ENCODE results near the gene PACRG.

The PACRG gene

DNA sequence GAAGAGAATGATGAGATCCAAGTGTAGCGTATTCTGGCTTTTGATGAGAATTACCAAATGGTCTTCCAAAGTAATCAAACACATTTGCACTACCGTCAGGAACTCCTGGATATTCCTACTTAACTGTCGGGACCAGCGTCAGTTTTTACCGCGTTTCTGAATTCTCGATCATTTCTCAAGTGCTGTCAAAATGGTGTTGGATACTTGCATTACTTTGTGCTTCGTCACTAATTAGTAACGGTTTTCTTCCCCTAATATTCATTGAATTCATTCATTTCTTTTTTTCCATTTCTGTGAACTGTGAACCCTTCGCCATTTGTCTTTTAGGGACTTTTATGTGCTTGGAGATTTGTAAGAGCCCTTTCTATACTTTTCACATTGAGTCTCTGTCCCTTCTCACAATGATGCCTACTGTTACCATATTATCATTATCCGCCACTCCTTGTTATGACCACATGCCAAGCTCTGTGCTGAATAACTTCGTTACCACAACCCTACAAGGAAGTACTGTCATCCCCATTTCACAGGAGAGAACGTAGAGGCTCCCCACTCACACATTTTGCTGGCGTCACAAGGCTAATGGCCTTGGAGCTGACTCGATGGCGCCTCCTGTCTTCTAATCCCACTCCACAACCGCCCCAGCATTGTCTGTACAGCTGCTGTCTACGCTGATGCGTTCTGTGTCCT, 612.6 kb downstream of the PACRG start:
- in situ Hi-C loops (cut with MboI; ENCODE audit: low pct_unique_long_range_greater_than_20kb, low sequenced_read_pairs, unreplicated experiment), result no loop called here
- TF ChIP-seq, protein P1, sequence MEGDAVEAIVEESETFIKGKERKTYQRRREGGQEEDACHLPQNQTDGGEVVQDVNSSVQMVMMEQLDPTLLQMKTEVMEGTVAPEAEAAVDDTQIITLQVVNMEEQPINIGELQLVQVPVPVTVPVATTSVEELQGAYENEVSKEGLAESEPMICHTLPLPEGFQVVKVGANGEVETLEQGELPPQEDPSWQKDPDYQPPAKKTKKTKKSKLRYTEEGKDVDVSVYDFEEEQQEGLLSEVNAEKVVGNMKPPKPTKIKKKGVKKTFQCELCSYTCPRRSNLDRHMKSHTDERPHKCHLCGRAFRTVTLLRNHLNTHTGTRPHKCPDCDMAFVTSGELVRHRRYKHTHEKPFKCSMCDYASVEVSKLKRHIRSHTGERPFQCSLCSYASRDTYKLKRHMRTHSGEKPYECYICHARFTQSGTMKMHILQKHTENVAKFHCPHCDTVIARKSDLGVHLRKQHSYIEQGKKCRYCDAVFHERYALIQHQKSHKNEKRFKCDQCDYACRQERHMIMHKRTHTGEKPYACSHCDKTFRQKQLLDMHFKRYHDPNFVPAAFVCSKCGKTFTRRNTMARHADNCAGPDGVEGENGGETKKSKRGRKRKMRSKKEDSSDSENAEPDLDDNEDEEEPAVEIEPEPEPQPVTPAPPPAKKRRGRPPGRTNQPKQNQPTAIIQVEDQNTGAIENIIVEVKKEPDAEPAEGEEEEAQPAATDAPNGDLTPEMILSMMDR (IDR thresholded peaks at IDR 0.05; ENCODE audit: extremely low read depth, insufficient read depth, missing control alignments), result no peak
- DNase-seq (ENCODE audit: low spot score), result no peak

DNA sequence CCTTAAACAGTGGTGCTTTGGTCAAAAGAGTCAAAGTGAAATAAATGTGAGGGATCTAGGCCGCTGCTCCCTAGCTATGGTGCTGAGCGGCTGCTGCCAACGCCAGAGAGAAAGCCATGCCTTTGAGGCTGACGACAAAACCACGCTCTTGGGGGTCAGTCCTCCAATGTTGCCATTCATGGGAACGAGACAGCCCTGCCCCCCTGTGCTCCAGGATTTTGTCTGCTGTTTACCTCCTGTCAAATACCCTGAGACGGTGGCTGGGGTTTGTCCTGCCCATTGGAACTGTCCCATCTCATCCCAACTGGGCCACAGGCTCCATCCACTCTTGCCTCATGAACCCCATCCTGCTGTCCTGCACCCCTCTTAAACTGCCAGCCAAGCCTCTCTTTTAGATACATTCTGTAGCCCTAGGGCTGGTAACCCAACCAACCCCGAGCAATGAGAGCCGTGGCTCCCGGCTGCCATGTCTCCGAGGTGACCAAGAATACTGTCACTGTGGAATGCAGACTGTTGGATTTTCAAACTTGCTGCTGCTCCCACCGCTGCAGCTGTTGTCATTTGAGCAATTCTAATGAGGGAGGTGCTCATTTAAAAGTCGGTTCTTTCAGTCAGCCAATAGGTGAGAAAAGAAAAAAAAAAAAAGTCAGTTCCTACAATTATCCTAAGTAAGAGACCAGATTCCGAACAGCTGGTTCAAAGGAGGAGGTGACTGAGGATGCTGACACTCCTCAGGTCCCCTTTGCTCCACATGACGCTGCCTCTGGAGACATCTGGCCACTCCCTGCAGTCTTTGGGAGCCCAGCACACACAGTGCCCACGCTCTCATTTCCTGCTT, 613.7 kb downstream of the PACRG start:
- TF ChIP-seq, protein P1 (IDR thresholded peaks at IDR 0.05; ENCODE audit: extremely low read depth, insufficient read depth, missing control alignments), result no peak
- DNase-seq (ENCODE audit: low spot score), result no peak
- in situ Hi-C loops (cut with MboI; ENCODE audit: low pct_unique_long_range_greater_than_20kb, low sequenced_read_pairs, unreplicated experiment), result no loop called here

DNA sequence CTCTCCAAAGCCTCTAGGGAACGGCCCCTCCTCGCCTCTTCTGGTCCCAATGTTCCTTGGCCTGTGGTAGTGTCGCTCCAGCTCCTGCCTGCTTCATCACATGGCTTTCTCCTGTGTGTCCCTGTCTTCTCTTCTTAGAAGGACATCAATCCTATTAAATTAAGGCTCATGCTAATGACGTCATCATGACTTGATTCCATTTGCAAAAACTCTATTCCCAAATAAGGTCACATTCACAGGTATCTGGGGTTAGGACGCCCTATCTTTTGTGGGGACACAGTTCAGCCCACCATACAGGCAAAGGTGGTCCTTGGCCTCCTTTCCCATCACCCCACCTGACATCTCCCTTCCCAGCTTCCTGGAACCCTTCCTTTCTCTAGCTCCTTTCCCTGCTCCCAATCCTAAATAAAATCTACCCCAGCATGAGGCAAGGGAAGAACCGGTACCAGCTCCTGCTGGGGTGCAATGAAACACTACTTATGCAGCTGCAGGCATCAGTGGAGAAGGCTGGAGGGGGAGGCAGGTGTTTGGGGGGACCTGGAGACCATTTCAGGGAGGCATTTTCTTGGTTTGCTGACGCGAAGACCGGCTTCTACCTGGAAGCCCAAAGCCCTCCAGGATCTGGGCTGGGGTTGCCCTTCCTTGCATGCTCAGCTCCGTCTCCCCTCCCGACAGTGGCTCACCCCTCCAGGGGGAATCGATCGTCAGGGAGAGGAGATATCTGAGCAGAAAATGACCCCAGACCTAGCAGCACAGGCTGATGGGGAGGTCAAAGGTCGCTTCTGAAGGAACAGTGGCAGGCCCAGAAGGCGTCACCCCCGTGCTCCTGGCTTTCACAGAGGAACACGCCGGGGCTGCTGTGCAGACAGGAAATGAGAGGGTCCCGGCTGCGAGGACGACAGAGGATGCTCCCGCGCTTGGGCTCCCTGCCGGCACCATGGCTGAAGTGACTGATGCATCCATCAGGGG, 615.1 kb downstream of the PACRG start:
- TF ChIP-seq, protein P1 (IDR thresholded peaks at IDR 0.05; ENCODE audit: extremely low read depth, insufficient read depth, missing control alignments), result no peak
- in situ Hi-C loops (cut with MboI; ENCODE audit: low pct_unique_long_range_greater_than_20kb, low sequenced_read_pairs, unreplicated experiment), result no loop called here
- DNase-seq (ENCODE audit: low spot score), result no peak

DNA sequence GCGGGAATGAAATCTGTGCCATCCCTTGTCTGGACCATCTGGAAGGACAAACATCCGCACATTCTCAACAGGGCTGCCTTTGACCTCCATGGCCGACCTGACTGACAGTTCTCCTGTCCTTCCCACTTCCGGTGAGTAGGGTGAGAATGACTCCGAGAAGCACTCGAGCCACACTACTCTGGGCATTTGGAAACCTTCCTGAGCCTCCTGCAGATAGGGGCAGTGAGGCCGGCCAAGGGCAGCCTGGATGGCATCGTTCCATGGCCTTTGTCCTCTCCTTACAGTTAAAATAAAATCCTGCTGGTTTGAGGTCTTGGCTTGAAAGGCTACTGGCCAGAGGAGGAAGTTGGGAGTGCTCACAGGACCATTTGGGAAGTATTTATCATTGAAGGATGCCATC, 615.8 kb downstream of the PACRG start:
- DNase-seq (ENCODE audit: low spot score), result no peak
- TF ChIP-seq, protein P1 (IDR thresholded peaks at IDR 0.05; ENCODE audit: extremely low read depth, insufficient read depth, missing control alignments), result no peak
- in situ Hi-C loops (cut with MboI; ENCODE audit: low pct_unique_long_range_greater_than_20kb, low sequenced_read_pairs, unreplicated experiment), result no loop called here

DNA sequence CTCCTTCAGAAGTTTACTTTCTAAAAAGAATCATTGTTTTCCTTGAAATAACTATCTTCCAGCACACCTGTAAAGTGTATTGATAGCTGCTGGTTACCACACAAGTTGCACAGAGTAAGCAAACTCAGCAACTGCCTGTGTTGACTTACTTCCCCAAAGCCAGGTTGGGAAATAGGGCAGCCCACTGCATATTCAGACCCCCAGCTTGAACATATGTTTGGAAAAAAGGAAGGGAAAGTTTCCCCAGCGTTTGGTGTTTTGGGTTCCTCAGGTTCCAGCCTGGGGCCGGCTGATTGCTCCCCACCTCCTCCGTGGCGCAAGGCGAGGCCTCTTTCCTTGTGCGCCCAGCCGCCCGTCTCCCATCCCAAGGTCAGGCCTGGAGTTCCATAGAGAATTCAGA, 616.6 kb downstream of the PACRG start:
- DNase-seq (ENCODE audit: low spot score), result no peak
- TF ChIP-seq, protein P1 (IDR thresholded peaks at IDR 0.05; ENCODE audit: extremely low read depth, insufficient read depth, missing control alignments), result no peak
- in situ Hi-C loops (cut with MboI; ENCODE audit: low pct_unique_long_range_greater_than_20kb, low sequenced_read_pairs, unreplicated experiment), result no loop called here

DNA sequence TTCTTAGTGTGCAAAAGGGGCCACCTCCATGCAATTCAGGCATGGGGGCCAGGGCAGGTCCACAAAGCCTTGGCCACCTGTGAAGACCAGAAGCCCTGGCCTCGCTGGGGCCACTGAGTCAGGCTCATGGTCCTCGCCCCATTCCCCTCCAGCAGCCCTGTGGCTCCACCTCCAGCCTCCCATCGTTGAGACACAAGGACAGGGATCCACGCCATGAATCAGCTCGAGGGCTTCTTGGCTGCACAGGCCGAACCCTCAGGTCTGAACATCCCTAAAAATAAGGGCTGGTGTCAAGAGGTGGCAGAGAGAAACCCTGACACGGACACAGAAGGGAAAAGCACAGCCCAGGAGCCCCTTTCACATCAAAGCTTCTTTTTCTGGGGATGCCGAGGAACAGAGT, 618.2 kb downstream of the PACRG start:
- in situ Hi-C loops (cut with MboI; ENCODE audit: low pct_unique_long_range_greater_than_20kb, low sequenced_read_pairs, unreplicated experiment), result no loop called here
- TF ChIP-seq, protein P1 (IDR thresholded peaks at IDR 0.05; ENCODE audit: extremely low read depth, insufficient read depth, missing control alignments), result no peak
- DNase-seq (ENCODE audit: low spot score), result no peak

Measured in GM13977 (cell line).